Measurements from ENCODE around the gene A2M. TPM values are rescaled to one million over a fixed set of nuclear protein-coding genes. Genes with fewer than 3 reads are reported as not detected.
A peak's percentile ranks its signal among the peaks of the same experiment; 100 is the strongest.

Gene A2M
- total and polyA plus RNA-seq, 2 of the 8 experiments (the other 6 are each of a cell fraction or from before 2014, with no cell fraction given), result 0.15 TPM; not detected in 1

GRCh38 chr12:9050521-9051157, 65.1 kb downstream of the A2M start:
- no peak overlapping the region for H2AK5ac ChIP-seq (ENCODE audit: low read depth, low read length)
- no peaks in the 10 kb centered on the region for H3K23me2 ChIP-seq (ENCODE audit: low read depth, low read length)
- no peak overlapping the region for H2BK15ac ChIP-seq (ENCODE audit: low read length)
- no peak overlapping the region for H3K4me2 ChIP-seq (ENCODE audit: insufficient read depth in 1 of 2, low read depth in 2 of 2, low read length in 2 of 2)
- H3K18ac ChIP-seq (ENCODE audit: extremely low read depth, low read length), result no peak overlapping the region
- no peaks in the 10 kb centered on the region for H3K27me3 ChIP-seq (replicated peaks in 1 of 4; ENCODE audit: control insufficient read depth in 3 of 4, extremely low read depth in 1 of 4, insufficient read depth in 3 of 4, low read length in 3 of 4)
- H3K27ac ChIP-seq (ENCODE audit: low read depth, low read length), result no peak overlapping the region
- H4K91ac ChIP-seq (replicated peaks; ENCODE audit: insufficient read length, low read length), result peak overlapping the region; percentile 16
- no peak overlapping the region for H3K14ac ChIP-seq (ENCODE audit: insufficient read length)
- no peak overlapping the region for H2BK5ac ChIP-seq (ENCODE audit: low read depth, low read length)
- CTCF ChIA-PET (ENCODE audit: partially characterized antibody), result interaction anchor here (0.6 to 4.0 kb wide), 32 partner anchors 9 to 506 kb away, joined by 3 to 58 read pairs (median 4); partner anchors contain the start of gene M6PR
- H3K9ac ChIP-seq (replicated peaks in 1 of 4; ENCODE audit: extremely low read depth in 1 of 4, low read depth in 3 of 4, low read length in 3 of 4), result no peak overlapping the region
- H3K23ac ChIP-seq (ENCODE audit: insufficient read length), result no peak overlapping the region
- H3K4me3 ChIP-seq (ENCODE audit: extremely low read depth in 1 of 4, insufficient read depth in 2 of 4, low read depth in 3 of 4, low read length in 4 of 4), result no peak overlapping the region
- H3K79me2 ChIP-seq (ENCODE audit: control insufficient read depth in 1 of 2, insufficient read depth in 2 of 2, low read length in 2 of 2), result no peaks in the 10 kb centered on the region
- H3K9me3 ChIP-seq (ENCODE audit: insufficient read depth in 2 of 2, low read depth in 1 of 2, low read length in 1 of 2), result no peaks in the 10 kb centered on the region
- no peak overlapping the region for H2BK20ac ChIP-seq (ENCODE audit: low read length)
- H3K4me1 ChIP-seq (replicated peaks in 1 of 4; ENCODE audit: control insufficient read depth in 3 of 4, insufficient read depth in 4 of 4, low read length in 3 of 4), result no peaks in the 10 kb centered on the region
- WGBS, 2 experiments (ENCODE audit: extremely low coverage in 1 of 2, insufficient coverage in 1 of 2, insufficient read length in 1 of 2, insufficient replicate concordance in 2 of 2, low coverage in 1 of 2, low lambda C conversion rate in 2 of 2, missing lambda C conversion rate in 1 of 2), result 90% methylated on average over 15 of the region's 15 CpGs; no CpG with 5 or more reads in 1 of the 2 experiments
- H4K20me1 ChIP-seq (replicated peaks in 1 of 2; ENCODE audit: control insufficient read depth in 1 of 2, insufficient read depth in 2 of 2, low read length in 2 of 2), result no peaks in the 10 kb centered on the region
- H4K5ac ChIP-seq (ENCODE audit: insufficient read length, low read depth, low read length), result no peak overlapping the region
- no peak overlapping the region for H2BK120ac ChIP-seq (replicated peaks; ENCODE audit: low read depth, low read length)
- H3K36me3 ChIP-seq (ENCODE audit: control insufficient read depth in 2 of 4, insufficient read depth in 4 of 4, low read length in 3 of 4), result no peaks in the 10 kb centered on the region
- no peak overlapping the region for H4K8ac ChIP-seq (ENCODE audit: extremely low read depth, insufficient read depth, low read length)
- H3K4ac ChIP-seq (replicated peaks; ENCODE audit: insufficient read length, low read depth, low read length), result no peak overlapping the region
- no peak overlapping the region for H3K56ac ChIP-seq (replicated peaks; ENCODE audit: insufficient read length, low read depth, low read length)
- no peak for DNase-seq (ENCODE audit: low read depth in 1 of 2, low spot score in 2 of 2)
- H2BK12ac ChIP-seq (ENCODE audit: low read depth, low read length), result no peak overlapping the region
- POLR2A ChIA-PET (ENCODE audit: partially characterized antibody), result interaction anchor here (0.6 to 4.2 kb wide), 7 partner anchors 14 to 220 kb away, joined by 3 to 25 read pairs (median 3); partner anchors contain the start of gene M6PR
- H2AFZ ChIP-seq (ENCODE audit: low read length), result no peak overlapping the region
- no peak for FAIRE-seq
- no peaks in the 10 kb centered on the region for H3K79me1 ChIP-seq (ENCODE audit: low read depth, low read length)
- no peak for TF ChIP-seq ATF2 (IDR thresholded peaks at IDR 0.05; ENCODE audit: low read length)
- no peak for TF ChIP-seq EZH2 (IDR thresholded peaks at IDR 0.05; ENCODE audit: low read depth, low read length, severe bottlenecking)
- TF ChIP-seq KDM5A (IDR thresholded peaks at IDR 0.05; ENCODE audit: low read length), result no peak
- no peak for TF ChIP-seq SIRT6 (IDR thresholded peaks at IDR 0.05; ENCODE audit: low read length)
- no peak for TF ChIP-seq SAP30 (IDR thresholded peaks at IDR 0.05; ENCODE audit: insufficient read depth, insufficient replicate concordance, low read length)
- no peak for TF ChIP-seq POLR2AphosphoS5 (IDR thresholded peaks at IDR 0.05; ENCODE audit: low read depth, low read length)
- no peak for TF ChIP-seq JUN (IDR thresholded peaks at IDR 0.05; ENCODE audit: low read depth, low read length)
- TF ChIP-seq HDAC6 (IDR thresholded peaks at IDR 0.05; ENCODE audit: low read depth, low read length), result no peak
- no peak for TF ChIP-seq FOSL1 (IDR thresholded peaks at IDR 0.05; ENCODE audit: insufficient read depth, low read depth, low read length)
- no peak for TF ChIP-seq KDM1A (IDR thresholded peaks at IDR 0.05; ENCODE audit: borderline replicate concordance, low read length)
- TF ChIP-seq YY1 (IDR thresholded peaks at IDR 0.05; ENCODE audit: low read depth, low read length), result no peak
- no peak for TF ChIP-seq KDM4A (IDR thresholded peaks at IDR 0.05; ENCODE audit: low read depth, low read length, severe bottlenecking)

Data from H1 (cell line).